GM18519 (cell line): ENCODE measurements around the gene ATP6V1G3.
"Not testable (repeated sequence)": the region's sequence is repeated elsewhere in the genome, so short reads cannot be mapped to it uniquely, and the experiment has no call there.

Experiments used
- ATAC-seq: cut with Tn5 transposase; IDR thresholded peaks from one replicate; pipeline ENCODE4 v1.9.1; 2021; ENCODE audit warnings: mild to moderate bottlenecking, moderate library complexity; ENCODE audit not compliant: unreplicated experiment, low FRiP score

ATP6V1G3 gene

GRCh38 chr1:198540580-198540979 is at the start of gene ATP6V1G3:
ATP6V1G3 (minus strand) TSS chr1:198540680; CDS start chr1:198540650, 30 bp downstream.
- ATAC-seq: no peak

GRCh38 chr1:198588845-198589244 is 48.4 kb upstream of the ATP6V1G3 start:
- no peak for ATAC-seq

- ATAC-seq: no peak
Observed at GRCh38 chr1:198584163-198584562, 43.7 kb upstream of the ATP6V1G3 start.

GRCh38 chr1:198583209-198583802 is 42.8 kb upstream of the ATP6V1G3 start:
- ATAC-seq: not testable (repeated sequence)

- ATAC-seq: no peak
Observed at GRCh38 chr1:198577444-198577843, 37.0 kb upstream of the ATP6V1G3 start.

GRCh38 chr1:198575798-198576641 is 35.5 kb upstream of the ATP6V1G3 start:
- peak; percentile 90 for ATAC-seq

- ATAC-seq: no peak
Observed at GRCh38 chr1:198575292-198575691, 34.8 kb upstream of the ATP6V1G3 start.

- no peak for ATAC-seq
Observed at GRCh38 chr1:198574325-198574724, 33.8 kb upstream of the ATP6V1G3 start.

- ATAC-seq: no peak
Observed at GRCh38 chr1:198564716-198565115, 24.2 kb upstream of the ATP6V1G3 start.

GRCh38 chr1:198564157-198564556 is 23.7 kb upstream of the ATP6V1G3 start:
- no peak for ATAC-seq

GRCh38 chr1:198563583-198563982 is 23.1 kb upstream of the ATP6V1G3 start:
- no peak for ATAC-seq

GRCh38 chr1:198560161-198560560 is 19.7 kb upstream of the ATP6V1G3 start:
- ATAC-seq: no peak

- no peak for ATAC-seq
Observed at GRCh38 chr1:198559362-198559761, 18.9 kb upstream of the ATP6V1G3 start.

GRCh38 chr1:198558402-198558801 is 17.9 kb upstream of the ATP6V1G3 start:
- ATAC-seq: no peak

- ATAC-seq: peak; percentile 91
Observed at GRCh38 chr1:198556971-198557370, 16.5 kb upstream of the ATP6V1G3 start.

GRCh38 chr1:198552668-198553416 is 12.4 kb upstream of the ATP6V1G3 start:
- no peak for ATAC-seq

GRCh38 chr1:198550941-198551524 is 10.6 kb upstream of the ATP6V1G3 start:
- no peak for ATAC-seq

GRCh38 chr1:198549866-198550265 is 9.4 kb upstream of the ATP6V1G3 start:
- peak; percentile 71 for ATAC-seq

GRCh38 chr1:198548890-198549289 is 8.4 kb upstream of the ATP6V1G3 start:
- no peak for ATAC-seq

GRCh38 chr1:198545156-198545555 is 4.7 kb upstream of the ATP6V1G3 start:
- no peak for ATAC-seq

GRCh38 chr1:198544265-198544664 is 3.8 kb upstream of the ATP6V1G3 start:
- ATAC-seq: no peak
